Thymus (tissue), 11 donors: ENCODE data around the gene SUPT5H. TPM values are rescaled to one million over a fixed set of nuclear protein-coding genes. Genes with fewer than 3 reads are reported as not detected.

Source experiments
- DNase-seq, 9 donors: peaks; one replicate each; pipeline ENCODE4 v3.0.0-alpha.2; 2013; ENCODE audit warnings: low spot score in 9 of 9, low read depth in 6 of 9, missing footprints in 1 of 9
- H3K27ac ChIP-seq, 2 donors: one replicate each; pipeline ENCODE4 v1.5.1; 2013; ENCODE audit warnings: control low read depth in 1 of 2, low read depth in 1 of 2, low read length in 1 of 2, mild to moderate bottlenecking in 1 of 2, moderate library complexity in 1 of 2
- H3K27me3 ChIP-seq, 2 donors: one replicate each; pipeline ENCODE4 v1.5.1; 2013; ENCODE audit warnings: low read length in 1 of 2; ENCODE audit not compliant: control insufficient read depth in 2 of 2, insufficient read depth in 1 of 2
- H3K36me3 ChIP-seq, 2 donors: one replicate each; pipeline ENCODE4 v1.5.1; 2013; ENCODE audit warnings: low read length in 1 of 2, mild to moderate bottlenecking in 1 of 2, moderate library complexity in 1 of 2; ENCODE audit not compliant: control insufficient read depth in 2 of 2, insufficient read depth in 2 of 2
- H3K4me1 ChIP-seq, 2 donors: one replicate each; pipeline ENCODE4 v1.5.1; 2013; ENCODE audit warnings: low read length in 2 of 2; ENCODE audit not compliant: control insufficient read depth in 2 of 2, insufficient read depth in 2 of 2
- H3K4me3 ChIP-seq, 2 donors: one replicate each; pipeline ENCODE4 v1.5.1; 2013; ENCODE audit warnings: low read length in 2 of 2, control low read depth in 1 of 2, mild to moderate bottlenecking in 1 of 2
- H3K9me3 ChIP-seq, 2 donors: one replicate each; pipeline ENCODE4 v1.5.1; 2013; ENCODE audit warnings: low read length in 1 of 2, mild to moderate bottlenecking in 1 of 2; ENCODE audit not compliant: control insufficient read depth in 2 of 2, insufficient read depth in 1 of 2
- WGBS: extraction: QIAGEN DNeasy Blood & Tissue Kit; methylation state at CpG from one replicate; pipeline ENCODE4 v1.1.7; 2013; 5-methylcytosine and 5-hydroxymethylcytosine counted together
- polyA plus RNA-seq: library from polyadenylated mRNA; stranded (reverse); fragments of 200-250 nt; gene quantifications from one replicate; pipeline ENCODE4 v1.2.3, GENCODE V29; 2013
- total RNA-seq: library from RNA; stranded (reverse); fragments of 120-200 nt; gene quantifications from one replicate; pipeline ENCODE4 v1.2.4, GENCODE V29; 2013
- donor health status: healthy.

The SUPT5H gene
- total and polyA plus RNA-seq, 2 donors: 39.0 to 203 TPM

DNA sequence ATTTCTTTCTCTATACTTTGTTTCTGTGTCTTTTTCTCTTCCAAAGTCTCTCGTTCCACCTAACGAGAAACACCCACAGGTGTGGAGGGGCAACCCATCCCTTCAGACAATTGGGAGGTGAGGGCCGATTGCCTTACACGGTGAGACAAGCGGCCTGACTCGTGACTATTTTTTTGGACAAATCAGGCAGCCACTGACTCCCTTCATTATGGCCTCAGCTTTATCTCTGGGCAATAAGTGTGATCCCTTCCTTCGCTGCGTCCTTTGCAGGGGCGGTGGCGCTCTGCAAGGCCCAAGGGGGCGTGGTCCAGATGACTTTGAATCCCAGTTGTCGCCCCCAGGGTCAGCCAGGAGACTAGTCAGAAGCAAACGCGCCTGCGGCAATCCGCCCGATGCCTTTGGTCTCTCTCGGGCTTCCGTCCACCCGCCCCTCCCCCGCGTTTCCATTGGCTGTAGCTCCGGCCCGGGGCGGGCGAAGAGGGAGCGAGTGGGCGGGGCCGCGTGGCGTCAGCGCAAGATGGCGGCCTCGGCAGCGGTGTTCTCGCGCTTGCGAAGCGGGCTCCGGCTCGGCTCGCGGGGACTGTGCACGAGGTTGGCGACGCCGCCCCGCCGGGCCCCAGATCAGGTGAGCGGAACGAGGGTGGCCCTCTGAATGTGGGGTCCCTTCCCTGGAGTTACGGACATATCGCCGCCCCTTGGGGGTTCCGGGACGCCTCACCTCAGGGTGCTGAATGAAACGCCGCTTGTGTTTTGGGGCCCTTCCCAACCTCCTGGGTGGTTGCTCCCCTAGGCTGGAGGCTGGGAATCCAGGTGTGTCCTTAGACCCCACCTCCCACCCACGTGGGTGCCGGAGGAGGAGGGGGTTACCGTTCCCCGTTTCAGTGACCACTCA is 35.2 kb downstream of the SUPT5H start, which contains the start of gene TIMM50:
Gene TIMM50, plus strand, starts transcription at position 502 of the 892 bp plus-strand sequence. Its CDS starts 16 bp downstream, at position 518.
- H3K27me3 ChIP-seq: no peaks in the 10 kb centered on the region
- H3K4me1 ChIP-seq: peaks cover 13 to 16% of the 10 kb centered on the region in 2 donors
- peaks cover 0 to 3% of the 10 kb centered on the region in 2 donors for H3K9me3 ChIP-seq
- peak within 1 kb of the TSS; percentile 88 to 91 for H3K4me3 ChIP-seq
- peak; percentile 74 to 96 (median 88) for DNase-seq
- WGBS: 1% methylated on average over 62 of the region's 62 CpGs
- H3K27ac ChIP-seq: peak within 1 kb of the TSS; percentile 80 to 87
- H3K36me3 ChIP-seq: peaks cover 14 to 15% of the 10 kb centered on the region in 2 donors

DNA sequence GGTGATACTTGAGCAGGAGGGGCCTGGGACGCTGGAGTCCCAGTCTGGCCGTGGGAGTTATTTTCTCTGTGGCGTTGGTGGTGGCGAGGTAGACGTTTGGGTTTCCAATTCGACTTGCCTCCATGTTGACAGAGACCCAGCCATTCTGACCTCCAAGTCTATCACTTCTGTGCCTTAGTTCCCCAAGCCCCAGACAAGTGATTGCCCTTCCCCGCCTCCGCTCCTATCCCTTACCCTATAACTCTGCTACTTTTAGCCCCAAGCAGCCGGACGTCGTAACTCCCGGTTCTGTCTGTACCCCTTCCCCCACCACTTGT is 35.8 kb downstream of the SUPT5H start:
- peak overlapping the region; percentile 88 to 91 for H3K4me3 ChIP-seq
- peak overlapping the region; percentile 80 to 87 for H3K27ac ChIP-seq
- WGBS: under 1% methylated on average over 12 of the region's 12 CpGs
- no peaks in the 10 kb centered on the region for H3K9me3 ChIP-seq
- peaks cover 13 to 14% of the 10 kb centered on the region in 2 donors for H3K36me3 ChIP-seq
- DNase-seq: no peak
- no peaks in the 10 kb centered on the region for H3K27me3 ChIP-seq
- peaks cover 13 to 16% of the 10 kb centered on the region in 2 donors for H3K4me1 ChIP-seq

DNA sequence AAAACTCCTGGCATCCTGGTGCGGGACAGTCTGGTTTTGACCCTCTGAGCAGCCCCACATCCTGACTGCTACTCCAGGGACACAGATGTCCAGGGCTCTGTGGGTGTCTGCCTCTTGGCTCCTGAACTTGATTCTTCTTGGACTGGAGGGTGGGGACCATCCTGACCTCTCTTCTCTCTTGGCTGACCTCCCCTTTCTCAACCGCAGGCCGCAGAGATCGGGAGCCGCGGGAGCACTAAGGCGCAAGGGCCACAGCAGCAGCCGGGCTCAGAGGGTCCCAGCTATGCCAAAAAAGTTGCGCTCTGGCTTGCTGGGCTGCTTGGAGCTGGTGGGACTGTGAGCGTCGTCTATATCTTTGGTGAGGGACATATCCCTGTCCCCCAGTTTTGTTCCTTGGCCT is 36.3 kb downstream of the SUPT5H start:
- no peaks in the 10 kb centered on the region for H3K27me3 ChIP-seq
- H3K4me1 ChIP-seq: peaks cover 13 to 16% of the 10 kb centered on the region in 2 donors
- H3K27ac ChIP-seq: no peak overlapping the region
- H3K4me3 ChIP-seq: peak overlapping the region in 1 of 2 donors; percentile 91
- DNase-seq: no peak
- H3K9me3 ChIP-seq: no peaks in the 10 kb centered on the region
- H3K36me3 ChIP-seq: peaks cover 14% of the 10 kb centered on the region in 2 donors
- 89% methylated on average over 11 of the region's 11 CpGs for WGBS

DNA sequence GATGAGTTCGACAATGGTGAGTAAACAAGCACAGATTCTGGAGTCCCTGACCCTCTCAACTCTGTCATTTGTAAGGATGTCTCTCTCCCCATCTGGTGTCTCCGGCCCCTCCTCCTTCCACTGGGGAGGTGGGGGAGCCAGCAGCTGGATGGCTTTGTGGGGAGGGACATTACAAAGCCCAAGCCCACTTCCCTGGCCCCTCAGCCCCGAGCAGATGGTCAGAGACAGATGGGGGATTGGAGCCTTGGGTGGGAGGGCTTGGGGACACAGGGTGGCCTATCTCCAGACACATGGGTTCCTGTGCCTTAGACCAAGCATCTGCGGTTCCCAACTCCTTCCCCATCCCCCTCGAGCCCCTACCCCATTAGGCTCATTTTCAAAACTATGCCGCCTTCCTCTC is 37.8 kb downstream of the SUPT5H start:
- Histone ChIP-seq H3K27me3 (no peaks in the 10 kb centered on the region), H3K9me3 (no peaks in the 10 kb centered on the region), H3K4me1 (peaks cover 13 to 16% of the 10 kb centered on the region in 2 donors), H3K36me3 (peaks cover 22 to 24% of the 10 kb centered on the region in 2 donors), H3K27ac (no peak overlapping the region), H3K4me3 (no peak overlapping the region)
- 81% methylated on average over 6 of the region's 6 CpGs for WGBS
- DNase-seq: no peak

DNA sequence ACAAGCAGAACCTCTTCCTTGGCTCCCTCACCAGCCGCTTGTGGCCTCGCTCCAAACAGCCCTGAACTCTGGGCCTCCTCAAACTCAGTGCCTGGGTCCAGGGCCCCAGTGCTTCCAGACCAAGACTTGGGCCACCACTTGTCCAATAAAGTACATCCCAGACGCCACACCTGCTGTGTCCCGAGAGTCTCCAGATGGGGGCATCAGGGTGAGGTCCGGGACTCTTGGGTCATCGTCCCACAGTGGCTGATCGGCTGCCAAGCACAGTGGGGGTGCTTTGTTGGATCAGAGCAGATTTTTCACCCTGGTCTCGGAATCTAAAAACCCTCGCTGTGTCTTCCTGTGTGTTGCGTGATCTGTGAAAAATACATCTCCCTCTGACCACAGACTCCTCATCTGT is 44.4 kb downstream of the SUPT5H start:
- Histone ChIP-seq H3K9me3 (no peaks in the 10 kb centered on the region), H3K27ac (no peak overlapping the region), H3K36me3 (peaks cover 44 to 52% of the 10 kb centered on the region in 2 donors), H3K4me3 (no peak overlapping the region), H3K27me3 (no peaks in the 10 kb centered on the region), H3K4me1 (no peaks in the 10 kb centered on the region)
- WGBS: 96% methylated on average over 10 of the region's 10 CpGs
- DNase-seq: no peak

DNA sequence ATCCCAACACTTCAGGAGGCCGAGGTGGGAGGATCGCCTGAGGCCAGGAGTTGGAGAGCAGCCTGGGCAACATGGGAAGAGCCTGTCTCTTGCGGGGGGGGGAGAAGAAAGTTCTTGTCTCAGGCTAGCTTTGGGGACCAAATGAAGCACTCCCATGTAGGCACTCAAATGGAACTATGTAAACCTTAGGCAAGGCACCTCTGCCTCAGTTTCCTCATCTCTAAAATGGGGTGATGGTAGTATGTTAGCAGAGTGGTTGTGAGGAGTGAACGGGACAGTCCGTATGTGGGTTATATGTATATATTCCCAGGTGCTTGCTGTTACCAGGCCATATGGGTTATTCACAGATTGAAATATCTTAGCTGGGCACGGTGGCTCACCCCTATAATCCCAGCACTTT is 46.8 kb downstream of the SUPT5H start:
- Histone ChIP-seq H3K27ac (no peak overlapping the region), H3K4me1 (no peaks in the 10 kb centered on the region), H3K4me3 (no peak overlapping the region), H3K9me3 (no peaks in the 10 kb centered on the region), H3K36me3 (peaks cover 26 to 33% of the 10 kb centered on the region in 2 donors), H3K27me3 (peaks cover 6 to 15% of the 10 kb centered on the region in 2 donors)
- WGBS: 95% methylated on average over 6 of the region's 6 CpGs
- no peak for DNase-seq

DNA sequence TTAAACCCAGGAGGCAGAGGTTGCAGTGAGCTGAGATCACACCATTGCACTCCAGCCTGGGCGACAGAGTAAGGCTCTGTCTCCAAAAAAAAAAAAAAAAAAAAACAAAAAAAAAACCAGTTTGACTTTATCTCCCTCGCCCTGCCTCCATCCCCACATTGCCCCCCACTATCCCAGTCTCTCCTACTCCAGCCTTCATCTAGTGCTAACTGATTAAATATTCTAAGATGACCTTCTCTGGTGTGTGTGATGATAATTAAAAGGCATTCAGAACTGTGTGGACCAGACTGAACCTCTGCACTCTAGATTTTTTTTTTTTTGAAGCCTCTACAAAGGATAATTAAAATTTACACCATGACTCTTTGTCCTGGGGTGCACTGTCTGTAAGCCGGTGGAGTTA is 47.4 kb downstream of the SUPT5H start:
- peaks cover 25 to 32% of the 10 kb centered on the region in 2 donors for H3K36me3 ChIP-seq
- WGBS: 98% methylated on average over 3 of the region's 3 CpGs
- DNase-seq: no peak
- peaks cover 0 to 2% of the 10 kb centered on the region in 2 donors for H3K4me1 ChIP-seq
- no peak overlapping the region for H3K27ac ChIP-seq
- H3K27me3 ChIP-seq: peaks cover 11 to 21% of the 10 kb centered on the region in 2 donors
- no peaks in the 10 kb centered on the region for H3K9me3 ChIP-seq
- H3K4me3 ChIP-seq: no peak overlapping the region

DNA sequence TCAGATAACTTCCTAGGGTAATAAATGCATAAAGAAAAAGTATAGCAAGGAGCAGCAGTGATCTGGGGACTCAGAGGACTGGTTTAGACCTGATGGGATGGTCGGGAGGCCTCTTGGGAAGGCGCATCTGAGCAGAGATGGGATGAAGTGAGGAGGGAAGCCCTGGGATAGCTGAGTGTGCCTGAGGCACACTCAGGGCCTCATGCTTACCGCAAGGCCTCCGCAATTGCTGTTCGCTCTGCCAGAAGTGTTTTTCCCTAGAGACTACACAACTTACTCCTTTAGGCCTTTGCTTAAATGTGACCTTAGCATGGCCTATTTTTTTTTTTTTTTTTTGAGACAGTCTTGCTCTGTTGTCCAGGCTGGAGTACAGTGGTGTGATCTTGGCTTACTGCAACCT is 49.3 kb downstream of the SUPT5H start:
- 96% methylated on average over 5 of the region's 5 CpGs for WGBS
- Histone ChIP-seq H3K36me3 (peaks cover 8 to 14% of the 10 kb centered on the region in 2 donors), H3K4me3 (no peak overlapping the region), H3K4me1 (peaks cover 0 to 9% of the 10 kb centered on the region in 2 donors), H3K27ac (no peak overlapping the region), H3K9me3 (no peaks in the 10 kb centered on the region), H3K27me3 (peaks cover 29 to 40% of the 10 kb centered on the region in 2 donors)
- no peak for DNase-seq

DNA sequence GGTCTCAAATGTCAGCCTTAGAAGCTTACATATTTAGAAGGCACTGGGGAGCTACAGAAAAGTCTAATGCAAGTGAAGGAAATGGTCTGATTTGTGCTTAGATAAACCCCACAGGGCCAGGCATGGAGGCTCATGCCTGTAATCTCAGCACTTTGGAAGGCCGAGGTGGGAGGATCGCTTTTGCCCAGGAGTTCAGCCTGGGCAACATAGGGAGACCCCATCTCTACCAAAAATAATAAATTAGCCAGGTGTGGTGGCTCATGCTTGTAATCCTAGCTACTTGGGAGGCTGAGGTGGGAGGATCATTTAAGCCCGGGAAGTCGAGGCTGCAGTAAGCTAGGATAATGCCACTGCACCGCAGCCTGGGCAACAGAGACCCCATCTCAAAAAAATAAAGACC is 50.7 kb downstream of the SUPT5H start:
- no peak for DNase-seq
- Histone ChIP-seq H3K27ac (no peak overlapping the region), H3K9me3 (no peaks in the 10 kb centered on the region), H3K4me1 (peaks cover 0 to 9% of the 10 kb centered on the region in 2 donors), H3K27me3 (peaks cover 40 to 52% of the 10 kb centered on the region in 2 donors), H3K36me3 (peaks cover 0 to 4% of the 10 kb centered on the region in 2 donors), H3K4me3 (no peak overlapping the region)
- WGBS: 95% methylated on average over 5 of the region's 5 CpGs
